ENCODE measurements around the gene BARHL1.

Gene BARHL1

DNA sequence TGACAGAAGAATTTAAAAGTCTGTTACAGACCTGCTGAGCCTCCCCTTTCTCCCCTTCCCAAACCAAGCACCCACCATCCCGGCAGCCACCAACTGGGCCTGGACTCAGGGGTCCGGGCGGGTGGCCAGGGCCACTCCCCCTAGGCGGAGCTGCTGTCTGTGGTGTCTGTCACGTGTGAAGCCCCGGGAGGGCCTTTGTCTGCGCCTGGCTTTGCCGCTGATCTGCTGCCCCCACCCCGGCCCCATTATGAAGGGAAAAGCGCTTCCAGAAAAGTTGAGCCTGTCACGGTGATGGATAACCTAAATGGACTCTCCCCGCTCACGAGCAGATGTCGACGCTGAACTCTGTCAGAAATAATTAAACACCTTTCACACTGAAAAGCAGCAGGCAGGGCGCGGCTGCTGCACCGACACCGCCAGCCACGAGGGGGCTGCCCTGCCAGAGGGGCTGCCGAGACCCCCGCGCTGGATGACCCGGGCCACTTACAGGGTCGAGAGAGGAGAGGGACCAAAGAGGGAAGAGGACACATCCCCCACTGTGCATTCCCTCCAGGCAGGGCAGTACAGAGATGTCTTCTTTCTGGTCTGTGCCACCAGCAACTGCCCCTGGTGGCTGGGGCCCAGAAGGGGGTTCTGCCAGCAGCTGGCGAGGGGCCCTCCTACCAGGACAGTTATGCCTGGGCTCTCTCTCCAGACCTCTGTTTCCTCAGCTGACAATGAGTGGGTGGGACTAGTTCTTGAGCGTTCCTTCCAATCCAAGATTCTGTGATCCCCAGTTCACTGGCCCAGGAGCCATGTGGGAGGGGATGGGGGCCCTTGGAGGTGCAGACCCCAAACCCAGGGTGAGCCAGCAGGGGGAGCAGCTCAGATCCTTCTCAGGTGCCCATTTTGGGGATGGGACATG is 36.0 kb upstream of the BARHL1 start:
- Histone ChIP-seq H3K27ac (ENCODE audit: low read depth, low read length, severe bottlenecking) (no peak overlapping the region), H3K9me3 (ENCODE audit: control insufficient read depth, low read length) (no peaks in the 10 kb centered on the region), H3K36me3 (ENCODE audit: control insufficient read depth, insufficient read depth, low read length) (no peaks in the 10 kb centered on the region), H3K4me3 (ENCODE audit: extremely low read depth, insufficient read depth, low read length, poor library complexity, severe bottlenecking) (peak overlapping the region; percentile 18), H3K4me1 (ENCODE audit: control insufficient read depth, insufficient read depth, low read length, poor library complexity, severe bottlenecking) (peaks cover 19% of the 10 kb centered on the region)
- 5 to 9% methylated on average over 21 to 24 of the region's 27 CpGs for WGBS, 2 experiments (ENCODE audit: insufficient coverage in 2 of 2)

DNA sequence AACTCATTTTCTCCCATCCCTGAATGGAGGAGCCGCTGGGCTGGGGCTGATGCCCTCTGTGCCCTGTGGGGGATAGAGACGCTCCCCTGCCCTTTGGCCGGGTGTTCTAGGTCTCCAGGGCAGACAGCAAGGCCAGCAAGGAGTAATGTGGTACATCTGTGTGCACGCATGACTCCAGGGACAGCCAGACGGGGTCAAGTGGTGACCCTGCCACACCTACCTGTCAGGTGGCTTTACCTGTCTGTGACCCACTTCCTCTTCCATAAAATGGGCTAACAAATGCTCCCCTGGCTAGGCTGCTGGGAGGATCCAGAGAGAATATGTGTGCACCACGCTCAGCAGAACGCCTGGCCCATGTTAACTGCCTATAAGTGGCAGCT is 35.4 kb upstream of the BARHL1 start:
- Histone ChIP-seq H3K27ac (ENCODE audit: low read depth, low read length, severe bottlenecking) (no peak overlapping the region), H3K36me3 (ENCODE audit: control insufficient read depth, insufficient read depth, low read length) (no peaks in the 10 kb centered on the region), H3K4me3 (ENCODE audit: extremely low read depth, insufficient read depth, low read length, poor library complexity, severe bottlenecking) (no peak overlapping the region), H3K4me1 (ENCODE audit: control insufficient read depth, insufficient read depth, low read length, poor library complexity, severe bottlenecking) (peaks cover 19% of the 10 kb centered on the region), H3K9me3 (ENCODE audit: control insufficient read depth, low read length) (no peaks in the 10 kb centered on the region)
- WGBS, 2 experiments (ENCODE audit: insufficient coverage in 2 of 2), result 66 to 90% methylated on average over 2 to 7 of the region's 7 CpGs

DNA sequence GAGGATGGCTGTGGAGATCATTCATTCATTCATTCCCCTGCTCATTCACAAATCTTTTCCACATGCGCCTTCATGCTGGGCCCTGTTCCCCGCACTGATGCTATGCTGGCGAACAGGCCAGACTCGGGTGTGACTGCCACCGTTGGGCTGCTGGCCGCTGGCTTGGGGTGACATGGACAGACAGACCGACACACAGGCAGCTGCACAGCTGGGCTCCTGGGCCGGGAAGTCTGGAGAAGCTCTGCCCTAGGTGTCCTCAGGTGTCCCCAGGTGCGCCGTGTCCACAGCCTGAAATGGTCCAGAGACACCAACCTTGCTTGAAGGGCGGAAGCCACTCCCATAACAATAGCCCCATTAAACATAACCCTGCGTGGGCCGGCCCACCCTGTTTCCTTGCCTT is 35.0 kb upstream of the BARHL1 start:
- H3K4me3 ChIP-seq (ENCODE audit: extremely low read depth, insufficient read depth, low read length, poor library complexity, severe bottlenecking), result no peak overlapping the region
- H3K4me1 ChIP-seq (ENCODE audit: control insufficient read depth, insufficient read depth, low read length, poor library complexity, severe bottlenecking), result peaks cover 19% of the 10 kb centered on the region
- no peaks in the 10 kb centered on the region for H3K9me3 ChIP-seq (ENCODE audit: control insufficient read depth, low read length)
- H3K36me3 ChIP-seq (ENCODE audit: control insufficient read depth, insufficient read depth, low read length), result no peaks in the 10 kb centered on the region
- whole genome bisulfite sequencing, 2 experiments (ENCODE audit: insufficient coverage in 2 of 2), result 90 to 98% methylated on average over 8 to 13 of the region's 13 CpGs
- H3K27ac ChIP-seq (ENCODE audit: low read depth, low read length, severe bottlenecking), result no peak overlapping the region

DNA sequence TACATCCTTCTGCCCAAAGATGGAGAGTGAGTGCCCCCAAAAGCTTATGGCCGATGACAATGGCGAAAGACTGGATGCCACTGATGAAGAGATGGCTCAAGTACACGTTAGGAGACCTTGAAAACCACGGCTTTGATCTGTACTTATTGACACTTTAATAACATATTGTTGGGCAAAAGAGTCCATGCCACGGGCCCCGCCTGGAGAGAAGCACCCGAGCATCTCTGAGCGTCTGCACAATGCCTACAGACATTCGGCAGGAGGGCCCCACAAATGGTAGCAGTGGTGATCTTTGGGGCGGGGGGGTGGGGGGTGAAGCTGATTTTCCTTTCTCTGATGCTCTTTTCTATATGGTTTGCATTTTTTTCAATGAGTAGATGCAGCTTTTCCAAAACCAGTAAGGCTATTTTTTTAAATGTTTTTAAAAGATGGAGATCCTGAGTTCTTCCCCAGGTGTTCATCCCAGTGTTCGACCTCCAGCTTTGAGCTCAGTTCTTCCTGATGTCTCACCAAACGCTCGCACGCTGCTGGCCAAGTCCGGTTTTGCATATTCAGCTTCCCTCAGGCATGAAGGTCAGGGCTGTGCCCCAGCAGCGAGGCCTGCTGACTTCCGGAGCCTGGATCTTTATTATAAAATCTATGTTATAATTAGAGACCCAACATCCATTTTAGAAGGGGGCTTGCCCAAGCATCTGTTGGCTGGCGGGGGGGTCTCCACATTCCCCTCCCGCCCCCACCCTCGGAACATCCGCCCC is 34.3 kb upstream of the BARHL1 start:
- Histone ChIP-seq H3K36me3 (ENCODE audit: control insufficient read depth, insufficient read depth, low read length) (no peaks in the 10 kb centered on the region), H3K9me3 (ENCODE audit: control insufficient read depth, low read length) (no peaks in the 10 kb centered on the region), H3K27ac (ENCODE audit: low read depth, low read length, severe bottlenecking) (no peak overlapping the region), H3K4me1 (ENCODE audit: control insufficient read depth, insufficient read depth, low read length, poor library complexity, severe bottlenecking) (peaks cover 19% of the 10 kb centered on the region), H3K4me3 (ENCODE audit: extremely low read depth, insufficient read depth, low read length, poor library complexity, severe bottlenecking) (no peak overlapping the region)
- WGBS, 2 experiments (ENCODE audit: insufficient coverage in 2 of 2), result 84 to 94% methylated on average over 8 to 9 of the region's 21 CpGs

DNA sequence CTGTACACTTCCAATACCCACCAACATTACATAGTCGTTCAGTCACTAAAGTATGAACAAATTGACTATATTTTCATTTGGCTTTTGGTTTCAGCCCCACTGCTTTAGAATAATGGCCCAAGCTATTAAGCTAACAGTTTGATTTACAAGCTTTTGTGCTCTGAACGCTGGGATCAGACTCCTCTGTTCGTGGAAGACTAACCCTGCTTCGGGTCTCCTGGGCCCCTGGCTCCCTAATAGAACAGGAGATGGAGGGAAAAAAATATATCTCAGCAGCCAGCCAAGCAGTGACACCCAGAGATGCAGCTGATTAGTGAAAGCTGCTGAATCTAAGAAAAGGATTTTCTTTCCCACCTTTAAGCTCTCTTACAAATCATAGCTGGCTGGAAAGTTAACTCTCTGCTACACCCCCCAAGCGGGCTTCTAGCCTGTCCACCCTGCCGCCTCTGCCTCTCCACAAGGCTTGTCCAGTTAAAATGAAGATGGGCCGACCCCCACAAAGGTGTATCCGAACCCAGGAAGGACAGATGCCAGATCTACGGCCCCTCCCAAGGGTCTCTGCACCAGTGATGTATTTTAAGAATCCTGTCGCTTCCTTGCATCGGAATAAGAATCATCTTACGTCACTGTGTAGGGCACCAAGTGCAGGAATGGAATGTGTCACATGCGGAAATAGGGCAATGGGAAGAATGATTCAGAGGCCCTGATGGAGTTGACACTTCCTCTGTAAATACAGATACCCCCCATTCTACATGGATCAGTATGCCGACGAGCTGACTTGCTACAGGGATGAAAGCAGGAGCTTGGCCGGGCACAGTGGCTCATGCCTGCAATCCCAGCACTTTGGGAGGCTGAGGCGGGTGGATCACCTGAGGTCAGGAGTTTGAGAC is 33.4 kb upstream of the BARHL1 start:
- WGBS, 2 experiments (ENCODE audit: insufficient coverage in 2 of 2), result 74 to 82% methylated on average over 14 to 15 of the region's 17 CpGs
- H3K4me1 ChIP-seq (ENCODE audit: control insufficient read depth, insufficient read depth, low read length, poor library complexity, severe bottlenecking), result peaks cover 19% of the 10 kb centered on the region
- H3K36me3 ChIP-seq (ENCODE audit: control insufficient read depth, insufficient read depth, low read length), result no peaks in the 10 kb centered on the region
- H3K27ac ChIP-seq (ENCODE audit: low read depth, low read length, severe bottlenecking), result peak overlapping the region; percentile 62
- no peak overlapping the region for H3K4me3 ChIP-seq (ENCODE audit: extremely low read depth, insufficient read depth, low read length, poor library complexity, severe bottlenecking)
- no peaks in the 10 kb centered on the region for H3K9me3 ChIP-seq (ENCODE audit: control insufficient read depth, low read length)

DNA sequence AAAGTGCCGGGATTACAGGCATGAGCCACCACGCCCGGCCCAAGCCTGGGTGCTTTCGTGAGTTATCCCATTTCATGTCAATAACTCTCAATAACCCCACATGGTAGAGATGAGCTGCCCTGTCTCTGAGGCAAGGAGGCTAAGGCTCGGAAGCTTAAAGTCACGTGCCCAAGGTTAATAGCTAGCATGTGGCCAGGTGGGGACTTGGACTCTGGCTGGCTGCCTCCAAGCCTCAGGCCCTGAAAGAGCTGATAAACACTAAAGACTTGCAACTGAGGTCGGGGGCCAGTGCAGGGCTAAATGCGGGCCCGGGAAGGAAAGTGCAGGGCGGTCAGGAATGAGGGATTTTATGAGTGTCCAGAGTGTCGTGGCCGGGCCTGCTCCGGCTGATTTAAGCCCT is 30.9 kb upstream of the BARHL1 start:
- Histone ChIP-seq H3K4me3 (ENCODE audit: extremely low read depth, insufficient read depth, low read length, poor library complexity, severe bottlenecking) (no peak overlapping the region), H3K9me3 (ENCODE audit: control insufficient read depth, low read length) (no peaks in the 10 kb centered on the region), H3K4me1 (ENCODE audit: control insufficient read depth, insufficient read depth, low read length, poor library complexity, severe bottlenecking) (peaks cover 13% of the 10 kb centered on the region), H3K27ac (ENCODE audit: low read depth, low read length, severe bottlenecking) (no peak overlapping the region), H3K36me3 (ENCODE audit: control insufficient read depth, insufficient read depth, low read length) (no peaks in the 10 kb centered on the region)
- 81 to 98% methylated on average over 8 to 11 of the region's 13 CpGs for WGBS, 2 experiments (ENCODE audit: insufficient coverage in 2 of 2)

DNA sequence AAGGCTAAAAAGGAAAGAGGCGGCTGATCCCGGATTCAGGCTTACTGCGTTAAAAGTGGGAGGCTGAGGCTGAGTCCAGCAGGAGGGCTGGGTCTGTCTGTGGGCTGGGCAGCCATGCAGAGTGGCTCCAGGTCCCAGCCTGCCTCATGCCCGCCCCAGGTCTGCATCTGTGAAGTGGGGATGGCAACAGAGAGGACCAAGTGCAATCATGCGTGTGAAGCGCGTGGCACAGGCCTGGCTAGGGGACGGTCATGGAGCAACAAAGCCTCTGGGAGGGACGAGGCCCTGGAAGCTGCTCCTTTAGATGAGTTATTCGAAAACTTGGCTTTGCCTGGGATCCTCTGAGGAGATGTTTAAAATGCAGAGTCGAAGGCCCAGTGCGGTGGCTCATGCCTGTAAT is 30.4 kb upstream of the BARHL1 start:
- Histone ChIP-seq H3K4me3 (ENCODE audit: extremely low read depth, insufficient read depth, low read length, poor library complexity, severe bottlenecking) (no peak overlapping the region), H3K36me3 (ENCODE audit: control insufficient read depth, insufficient read depth, low read length) (no peaks in the 10 kb centered on the region), H3K9me3 (ENCODE audit: control insufficient read depth, low read length) (no peaks in the 10 kb centered on the region), H3K27ac (ENCODE audit: low read depth, low read length, severe bottlenecking) (no peak overlapping the region), H3K4me1 (ENCODE audit: control insufficient read depth, insufficient read depth, low read length, poor library complexity, severe bottlenecking) (peaks cover 12% of the 10 kb centered on the region)
- WGBS, 2 experiments (ENCODE audit: insufficient coverage in 2 of 2), result 93% methylated on average over 12 of the region's 12 CpGs

DNA sequence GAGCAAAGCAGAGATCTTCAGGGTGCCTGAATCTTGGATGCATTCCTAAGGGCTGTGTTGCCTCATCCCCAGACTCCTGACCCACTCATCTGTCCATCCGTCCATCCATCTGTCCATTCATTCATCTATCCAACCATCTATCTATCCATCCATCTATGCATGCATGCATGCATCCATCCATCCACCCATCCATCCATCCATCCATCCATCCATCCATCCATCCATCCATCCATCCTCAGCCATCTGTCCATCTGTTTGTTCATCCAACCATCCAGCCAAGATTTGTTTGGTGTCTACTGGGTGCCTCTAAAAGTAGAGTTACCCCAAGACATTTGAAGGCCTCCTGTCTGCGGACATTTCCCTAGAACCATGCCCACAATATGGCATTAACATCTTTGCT is 27.7 kb upstream of the BARHL1 start:
- H3K4me1 ChIP-seq (ENCODE audit: control insufficient read depth, insufficient read depth, low read length, poor library complexity, severe bottlenecking), result no peaks in the 10 kb centered on the region
- no peak overlapping the region for H3K27ac ChIP-seq (ENCODE audit: low read depth, low read length, severe bottlenecking)
- H3K4me3 ChIP-seq (ENCODE audit: extremely low read depth, insufficient read depth, low read length, poor library complexity, severe bottlenecking), result no peak overlapping the region
- H3K9me3 ChIP-seq (ENCODE audit: control insufficient read depth, low read length), result no peaks in the 10 kb centered on the region
- H3K36me3 ChIP-seq (ENCODE audit: control insufficient read depth, insufficient read depth, low read length), result no peaks in the 10 kb centered on the region
- whole genome bisulfite sequencing, 2 experiments (ENCODE audit: insufficient coverage in 2 of 2), result 84 to 92% methylated on average over 2 of the region's 2 CpGs

DNA sequence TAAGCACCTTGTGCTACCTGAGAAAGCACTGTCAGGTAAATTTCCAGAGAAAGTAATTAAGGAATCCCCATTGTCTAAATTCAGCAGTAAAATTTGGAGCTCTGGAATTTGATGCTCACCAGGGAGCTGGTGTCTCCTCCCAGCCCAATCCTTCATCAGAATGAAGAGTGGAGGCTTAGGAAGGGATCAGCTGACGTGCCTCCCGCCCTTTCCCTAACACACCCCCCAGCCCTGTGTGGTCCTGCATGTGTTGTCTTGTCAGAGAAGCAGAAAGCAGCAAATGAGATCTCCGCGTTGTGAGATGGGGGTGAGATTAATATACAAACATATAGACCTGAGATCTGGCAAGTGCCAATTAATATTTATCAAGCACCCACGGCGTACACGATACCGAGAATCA is 26.9 kb upstream of the BARHL1 start:
- H3K4me3 ChIP-seq (ENCODE audit: extremely low read depth, insufficient read depth, low read length, poor library complexity, severe bottlenecking), result no peak overlapping the region
- H3K36me3 ChIP-seq (ENCODE audit: control insufficient read depth, insufficient read depth, low read length), result no peaks in the 10 kb centered on the region
- H3K9me3 ChIP-seq (ENCODE audit: control insufficient read depth, low read length), result no peaks in the 10 kb centered on the region
- WGBS, 2 experiments (ENCODE audit: insufficient coverage in 2 of 2), result 73 to 77% methylated on average over 3 to 4 of the region's 8 CpGs
- no peak overlapping the region for H3K27ac ChIP-seq (ENCODE audit: low read depth, low read length, severe bottlenecking)
- H3K4me1 ChIP-seq (ENCODE audit: control insufficient read depth, insufficient read depth, low read length, poor library complexity, severe bottlenecking), result no peaks in the 10 kb centered on the region

DNA sequence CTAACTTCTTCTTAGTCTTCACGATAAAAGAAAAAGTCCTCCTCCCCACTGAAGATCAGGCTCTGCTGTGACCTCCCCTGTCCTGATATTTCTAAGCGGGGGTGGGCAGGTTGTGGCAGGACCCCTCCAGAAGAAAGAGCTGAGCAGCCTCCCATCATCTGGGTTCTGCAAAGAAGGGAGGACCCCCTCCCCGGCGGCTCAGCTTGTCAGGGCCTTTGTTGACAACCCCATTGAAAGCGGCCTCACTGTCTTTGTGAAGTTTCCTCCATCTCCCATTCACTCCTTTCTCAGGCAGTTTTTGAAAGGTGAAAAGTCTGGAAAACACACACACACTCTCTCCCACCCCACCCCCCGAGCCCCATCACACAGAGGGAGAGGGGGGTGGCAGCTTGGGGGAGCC is 26.2 kb upstream of the BARHL1 start:
- 63 to 86% methylated on average over 2 of the region's 6 CpGs for WGBS, 2 experiments (ENCODE audit: insufficient coverage in 2 of 2)

More for the DNA sequence above, 26.2 kb upstream of the BARHL1 start:
- Histone ChIP-seq H3K27ac (ENCODE audit: low read depth, low read length, severe bottlenecking) (no peak overlapping the region), H3K4me1 (ENCODE audit: control insufficient read depth, insufficient read depth, low read length, poor library complexity, severe bottlenecking) (peaks cover 6% of the 10 kb centered on the region), H3K9me3 (ENCODE audit: control insufficient read depth, low read length) (no peaks in the 10 kb centered on the region), H3K4me3 (ENCODE audit: extremely low read depth, insufficient read depth, low read length, poor library complexity, severe bottlenecking) (no peak overlapping the region), H3K36me3 (ENCODE audit: control insufficient read depth, insufficient read depth, low read length) (no peaks in the 10 kb centered on the region)

All from mesodermal cell (in vitro differentiated cells).